Loucy (cell line): ENCODE measurements around the gene KCTD14.

Experiments used
- H2AFZ ChIP-seq: fragments of 200-600 bp; sonication (generic); 2 replicates; pipeline ENCODE4 v1.6.0; 2016; ENCODE audit warnings: antibody characterized with exemption, mild to moderate bottlenecking, low read length, moderate library complexity
- H3F3A ChIP-seq: fragments of 200-600 bp; 2 replicates; pipeline ENCODE4 v1.6.0; 2016; ENCODE audit warnings: antibody characterized with exemption, low read depth, mild to moderate bottlenecking
- H3K27me3 ChIP-seq: fragments of 200-600 bp; sonication (generic); 2 replicates; pipeline ENCODE4 v1.6.1; 2014; ENCODE audit warnings: low read length, mild to moderate bottlenecking; ENCODE audit not compliant: insufficient read depth, poor library complexity, severe bottlenecking
- H3K36me3 ChIP-seq: fragments of 200-600 bp; sonication (generic); 2 replicates; pipeline ENCODE4 v1.6.1; 2016; ENCODE audit warnings: low read length; ENCODE audit not compliant: insufficient read depth
- H3K4me1 ChIP-seq: fragments of 200-600 bp; sonication (generic); 2 replicates; pipeline ENCODE4 v1.5.1; 2014; ENCODE audit warnings: low read length, mild to moderate bottlenecking; ENCODE audit not compliant: insufficient read depth, poor library complexity, severe bottlenecking
- H3K4me2 ChIP-seq: fragments of 200-600 bp; sonication (generic); 2 replicates; pipeline ENCODE4 v1.6.0; 2014; ENCODE audit warnings: antibody characterized with exemption, low read length, low read depth, mild to moderate bottlenecking; ENCODE audit not compliant: poor library complexity, severe bottlenecking
- H3K4me3 ChIP-seq: fragments of 200-600 bp; sonication (generic); 2 replicates; pipeline ENCODE4 v1.5.1; 2014; ENCODE audit warnings: low read length, mild to moderate bottlenecking, mixed read lengths; ENCODE audit not compliant: poor library complexity, severe bottlenecking
- H3K79me2 ChIP-seq: fragments of 200-600 bp; sonication (generic); 2 replicates; pipeline ENCODE4 v1.6.1; 2014; ENCODE audit warnings: low read length; ENCODE audit not compliant: insufficient read depth
- H3K9ac ChIP-seq: fragments of 200-600 bp; sonication (generic); 2 replicates; pipeline ENCODE4 v1.6.0; 2014; ENCODE audit warnings: mild to moderate bottlenecking, low read depth, low read length, moderate library complexity; ENCODE audit not compliant: poor library complexity, severe bottlenecking
- H3K9me2 ChIP-seq: fragments of 200-600 bp; sonication (generic); replicated peaks from 2 replicates; pipeline ENCODE4 v1.6.1; 2016; ENCODE audit warnings: low read depth, low read length, mixed read lengths
- H3K9me3 ChIP-seq: fragments of 200-600 bp; sonication (generic); 2 replicates; pipeline ENCODE4 v1.6.1; 2014; ENCODE audit warnings: mild to moderate bottlenecking, antibody characterized with exemption, low read length, low read depth; ENCODE audit not compliant: insufficient read depth
- H4K20me1 ChIP-seq: fragments of 200-600 bp; sonication (generic); 2 replicates; pipeline ENCODE4 v1.6.0; 2014; ENCODE audit warnings: antibody characterized with exemption, low read length, mild to moderate bottlenecking; ENCODE audit not compliant: insufficient read depth, poor library complexity, severe bottlenecking
- CTCF ChIP-seq: fragments of 200-600 bp; sonication (generic); conservative IDR thresholded peaks from 2 replicates; pipeline ENCODE4 v1.5.1; 2014; ENCODE audit warnings: mild to moderate bottlenecking, antibody characterized with exemption, low read length
- EZH2phosphoT487 ChIP-seq: fragments of 200-600 bp; IDR thresholded peaks from 2 replicates; pipeline ENCODE4 v1.6.1; 2018; ENCODE audit warnings: antibody characterized with exemption, mild to moderate bottlenecking, moderate library complexity, borderline replicate concordance

KCTD14 gene

GRCh38 chr11:78066471-78066870 is 43.4 kb upstream of the KCTD14 start:
- no peak overlapping the region for H2AFZ ChIP-seq
- no peak for TF ChIP-seq EZH2phosphoT487
- peaks cover 3% of the 10 kb centered on the region for H3K4me1 ChIP-seq
- H3K36me3 ChIP-seq = peaks cover 39% of the 10 kb centered on the region; the same call in 1 of the 2 replicates
- H3F3A ChIP-seq = no peaks in the 10 kb centered on the region
- no peaks in the 10 kb centered on the region for H3K27me3 ChIP-seq
- H3K79me2 ChIP-seq = peaks cover 19% of the 10 kb centered on the region
- H3K4me3 ChIP-seq = no peak overlapping the region
- no peak overlapping the region for H3K4me2 ChIP-seq
- no peaks in the 10 kb centered on the region for H3K9me3 ChIP-seq
- H3K9me2 ChIP-seq = no peaks in the 10 kb centered on the region
- no peak overlapping the region for H3K9ac ChIP-seq
- H4K20me1 ChIP-seq = peaks cover 13% of the 10 kb centered on the region

GRCh38 chr11:78065203-78065602 is 42.1 kb upstream of the KCTD14 start:
- Histone ChIP-seq H4K20me1 (peaks cover 5% of the 10 kb centered on the region), H3K9me3 (no peaks in the 10 kb centered on the region), H3K4me1 (no peaks in the 10 kb centered on the region), H3K9ac (no peak overlapping the region), H3K9me2 (no peaks in the 10 kb centered on the region), H3F3A (no peaks in the 10 kb centered on the region), H3K79me2 (peaks cover 7% of the 10 kb centered on the region; the same call in 1 of the 2 replicates), H3K36me3 (peaks cover 26% of the 10 kb centered on the region; the same call in 1 of the 2 replicates), H2AFZ (no peak overlapping the region), H3K4me2 (no peak overlapping the region), H3K27me3 (no peaks in the 10 kb centered on the region), H3K4me3 (no peak overlapping the region)
- no peak for TF ChIP-seq CTCF
- TF ChIP-seq EZH2phosphoT487 = no peak

- Histone ChIP-seq H3K4me2 (no peak within 1 kb of the TSS), H3K9me3 (no peaks in the 10 kb centered on the region), H3F3A (no peaks in the 10 kb centered on the region), H3K4me1 (no peaks in the 10 kb centered on the region), H3K36me3 (peaks cover 12% of the 10 kb centered on the region; the same call in 1 of the 2 replicates), H3K79me2 (no peaks in the 10 kb centered on the region), H3K9ac (no peak within 1 kb of the TSS), H3K4me3 (no peak within 1 kb of the TSS), H4K20me1 (no peaks in the 10 kb centered on the region), H2AFZ (no peak within 1 kb of the TSS), H3K9me2 (no peaks in the 10 kb centered on the region), H3K27me3 (no peaks in the 10 kb centered on the region)
- TF ChIP-seq CTCF = no peak
- TF ChIP-seq EZH2phosphoT487 = no peak
Measured at GRCh38 chr11:78063440-78064181, 40.5 kb upstream of the KCTD14 start, which contains the start of gene THRSP. Gene THRSP (plus strand): TSS chr11:78063861. CDS start chr11:78063882, 21 bp downstream.

- peaks cover 5% of the 10 kb centered on the region; the same call in 1 of the 2 replicates for H3K36me3 ChIP-seq
- H4K20me1 ChIP-seq = no peaks in the 10 kb centered on the region
- H3K4me3 ChIP-seq = no peak overlapping the region
- no peaks in the 10 kb centered on the region for H3K9me3 ChIP-seq
- H3F3A ChIP-seq = no peaks in the 10 kb centered on the region
- H3K9me2 ChIP-seq = no peaks in the 10 kb centered on the region
- no peaks in the 10 kb centered on the region for H3K27me3 ChIP-seq
- H3K4me1 ChIP-seq = no peaks in the 10 kb centered on the region
- H3K79me2 ChIP-seq = no peaks in the 10 kb centered on the region
- TF ChIP-seq EZH2phosphoT487 = no peak
- TF ChIP-seq CTCF = no peak
- H3K9ac ChIP-seq = no peak overlapping the region
- no peak overlapping the region for H2AFZ ChIP-seq
- H3K4me2 ChIP-seq = no peak overlapping the region
Measured at GRCh38 chr11:78062671-78063070, 39.6 kb upstream of the KCTD14 start.
